ACHN (cell line): Measurements from ENCODE around the gene CDKAL1.

Experiments used
- DNase-seq: peaks from one replicate; pipeline ENCODE4 v3.0.0-alpha.2; 2015
- in situ Hi-C: cut with HindIII; loops from 2 replicates; pipeline ENCODE4 v1.10.0; 2017; ENCODE audit warnings: low sequenced_read_pairs, low pct_ligation_motif_present, low pct_unique_long_range_greater_than_20kb

The CDKAL1 gene

DNA sequence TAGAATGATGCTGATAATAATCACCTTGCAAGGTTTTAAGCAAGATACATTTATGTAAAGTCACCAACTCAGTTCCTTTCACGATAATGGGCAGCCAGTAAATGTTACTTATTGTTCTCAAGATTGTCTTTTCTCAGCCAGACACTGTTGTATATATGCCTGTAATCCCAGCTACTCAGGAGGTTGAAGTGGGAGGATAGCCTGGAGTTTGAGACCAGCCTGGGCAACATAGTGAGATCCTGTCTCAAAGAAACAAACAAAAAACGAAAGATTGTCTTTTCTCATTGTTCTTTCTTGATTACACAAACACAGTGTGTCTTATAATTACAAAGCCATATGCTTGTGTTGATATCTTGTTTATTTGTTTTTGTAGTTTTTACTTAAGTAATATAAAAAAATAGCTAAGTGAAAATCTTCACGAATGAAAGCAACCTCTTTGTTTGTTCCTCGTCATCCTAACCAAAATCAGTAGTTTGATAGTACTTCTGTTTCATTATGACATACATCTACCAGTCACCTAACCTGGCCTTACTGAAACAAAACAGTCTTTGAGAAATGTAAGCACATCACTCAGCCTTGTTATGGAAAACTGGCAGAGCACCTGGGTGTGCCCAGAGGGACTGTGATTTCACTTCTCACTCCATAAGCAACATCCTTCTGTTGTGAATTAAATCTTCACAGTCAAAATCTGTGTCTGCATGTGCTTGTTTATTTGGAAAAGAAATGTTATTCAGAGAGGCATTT lies 623.1 kb downstream of the CDKAL1 start:
- in situ Hi-C loops = no loop called here
- DNase-seq = no peak

DNA sequence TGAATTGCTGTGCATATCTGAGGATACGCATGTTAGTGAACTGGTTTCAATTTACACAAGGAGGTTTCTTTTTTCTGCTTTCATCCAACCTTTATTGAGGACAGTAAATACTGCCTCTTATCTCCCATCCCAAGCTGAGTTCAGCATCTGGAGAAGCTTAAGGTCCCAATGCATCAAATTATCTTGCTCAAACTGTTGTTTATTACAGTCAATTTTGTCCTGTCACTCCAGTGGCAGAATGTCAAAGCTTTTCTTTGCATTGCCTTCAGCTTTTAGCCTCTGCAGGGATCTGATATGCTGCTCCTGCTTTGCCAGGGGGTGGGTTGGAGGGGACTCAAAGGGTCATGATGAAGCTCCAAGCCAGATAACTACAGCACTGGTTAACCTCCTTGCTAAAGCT lies 623.9 kb downstream of the CDKAL1 start:
- no peak for DNase-seq
- in situ Hi-C loops = no loop called here

DNA sequence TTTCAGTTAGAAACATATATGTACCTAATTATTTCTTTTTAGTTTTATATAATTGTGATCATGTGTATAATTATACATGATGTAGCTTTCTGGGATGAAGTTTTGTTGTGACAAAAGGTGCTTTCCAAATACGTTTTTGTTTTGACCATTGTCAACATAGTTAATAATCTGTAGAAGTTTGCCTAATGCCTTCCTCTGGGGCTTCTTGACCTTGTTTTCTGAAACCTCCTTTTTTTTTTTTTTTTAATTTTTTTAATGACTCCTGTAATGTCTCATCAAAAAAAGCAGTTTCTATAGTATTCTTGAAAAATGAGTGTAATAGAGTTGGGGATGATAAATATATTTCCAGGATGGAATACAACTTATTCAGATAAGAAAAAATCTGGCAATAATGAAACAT lies 624.6 kb downstream of the CDKAL1 start:
- in situ Hi-C loops = no loop called here
- DNase-seq = no peak

DNA sequence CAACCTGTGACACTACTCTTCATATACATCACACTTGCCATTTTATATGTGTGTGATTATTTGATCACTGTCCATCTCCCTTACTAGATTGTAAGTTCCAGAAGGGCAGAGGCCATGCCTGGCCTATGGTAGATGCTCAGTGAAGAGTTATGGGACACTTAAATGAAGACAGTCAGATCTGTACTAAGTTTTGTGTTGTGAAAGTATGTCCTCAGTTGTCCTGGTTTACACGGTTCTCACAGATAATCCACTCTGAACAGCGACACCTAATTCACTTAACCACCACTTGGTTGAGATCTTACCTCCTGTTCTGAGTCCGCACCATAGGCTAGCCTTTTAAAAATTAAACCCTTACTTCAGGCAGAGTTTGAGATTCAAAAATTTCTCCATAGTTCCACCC lies 625.2 kb downstream of the CDKAL1 start:
- no peak for DNase-seq
- in situ Hi-C loops = no loop called here

DNA sequence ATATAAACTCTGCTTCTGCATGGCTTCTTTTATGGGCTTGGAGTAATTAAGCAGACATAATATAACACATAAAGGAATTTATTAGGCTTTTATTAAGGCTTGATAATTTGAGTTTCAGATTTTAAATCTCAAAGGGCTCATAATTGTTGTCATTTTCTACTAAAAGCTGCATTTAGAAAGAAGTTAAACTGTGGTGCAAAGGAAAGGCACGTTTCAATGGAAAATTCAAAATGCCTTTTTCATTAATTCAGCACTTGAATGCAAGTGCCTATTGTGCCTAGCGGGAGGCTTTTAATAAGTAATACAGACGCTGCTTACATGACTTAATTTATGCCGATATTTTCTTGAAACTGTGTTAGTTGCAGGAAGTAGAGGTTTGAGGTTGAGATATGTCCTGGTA lies 627.5 kb downstream of the CDKAL1 start:
- in situ Hi-C loops = no loop called here
- DNase-seq = no peak

DNA sequence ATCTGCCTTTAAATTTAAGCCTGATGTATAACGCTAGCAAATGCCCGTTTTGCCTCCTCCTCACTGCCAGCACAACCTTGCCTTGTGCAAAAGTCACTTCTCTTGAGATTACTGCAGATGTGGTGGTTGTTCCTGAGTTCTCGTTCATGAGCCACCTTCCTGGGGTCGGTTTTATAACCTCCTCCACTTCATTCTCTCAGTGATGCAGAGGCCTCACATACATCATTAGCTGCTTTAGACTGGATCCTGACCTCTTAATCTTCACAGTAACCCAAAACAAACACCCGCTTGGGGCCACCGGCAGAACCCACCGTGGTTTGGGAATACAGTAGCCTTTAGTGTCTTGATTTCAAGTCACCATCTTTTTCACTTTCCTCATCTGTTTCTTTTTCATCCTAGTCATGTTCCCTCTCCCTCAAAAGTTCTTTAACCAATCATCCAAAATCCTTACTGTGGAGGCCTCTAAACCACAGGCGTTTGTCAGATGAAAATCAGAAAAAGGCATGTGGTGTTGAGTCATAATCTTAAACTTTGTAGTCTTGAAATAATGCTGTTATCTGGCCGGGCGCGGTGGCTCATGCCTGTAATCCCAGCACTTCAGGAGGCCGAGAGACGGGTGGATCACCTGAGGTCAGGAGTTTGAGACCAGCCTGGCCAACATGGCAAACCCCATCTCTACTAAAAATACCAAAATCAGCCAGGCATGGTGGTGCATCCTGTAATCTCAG lies 629.0 kb downstream of the CDKAL1 start:
- no peak for DNase-seq
- in situ Hi-C loops = no loop called here

DNA sequence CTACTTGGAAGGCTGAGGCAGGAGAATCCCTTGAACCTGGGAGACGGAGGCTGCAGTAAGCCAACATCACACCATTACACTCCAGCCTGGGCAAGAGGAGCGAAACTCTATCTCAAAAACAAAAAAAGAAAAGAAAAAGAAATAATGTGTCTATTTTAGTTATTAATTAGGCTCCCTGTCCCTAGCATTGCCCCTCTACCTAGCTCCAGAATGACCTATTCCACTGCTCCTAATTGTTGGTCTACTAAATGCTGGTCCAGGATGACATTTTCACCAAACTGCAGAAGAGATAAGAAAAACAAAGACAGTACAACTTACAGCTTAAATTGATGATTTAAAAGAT lies 629.6 kb downstream of the CDKAL1 start:
- in situ Hi-C loops = no loop called here
- DNase-seq = no peak

DNA sequence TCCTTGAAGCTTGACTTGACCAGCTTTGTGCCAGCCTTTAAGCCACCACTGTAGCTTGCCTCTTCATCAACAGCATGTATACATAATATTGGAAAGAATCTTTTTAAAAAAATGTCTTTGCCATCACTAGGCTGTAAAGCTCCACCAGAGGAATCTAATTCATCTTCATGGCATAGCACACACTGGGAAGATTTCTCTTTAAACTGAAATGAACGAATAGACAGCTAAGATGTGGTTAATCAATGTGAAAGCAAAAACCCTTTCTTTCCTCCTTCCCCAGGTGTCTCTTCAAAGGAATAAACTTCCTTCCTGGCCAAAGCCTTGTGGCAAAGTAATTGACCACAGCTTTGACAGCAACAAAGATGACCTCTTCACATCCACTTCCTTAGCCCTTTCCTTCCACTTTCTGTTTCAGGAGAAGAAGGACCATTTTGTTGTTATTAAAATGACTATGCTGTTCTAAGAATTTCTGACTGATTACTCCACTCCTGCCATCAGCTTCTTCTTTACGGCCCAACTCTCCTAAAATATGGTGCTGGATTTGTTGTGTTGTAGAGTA lies 630.6 kb downstream of the CDKAL1 start:
- in situ Hi-C loops = no loop called here
- DNase-seq = no peak

DNA sequence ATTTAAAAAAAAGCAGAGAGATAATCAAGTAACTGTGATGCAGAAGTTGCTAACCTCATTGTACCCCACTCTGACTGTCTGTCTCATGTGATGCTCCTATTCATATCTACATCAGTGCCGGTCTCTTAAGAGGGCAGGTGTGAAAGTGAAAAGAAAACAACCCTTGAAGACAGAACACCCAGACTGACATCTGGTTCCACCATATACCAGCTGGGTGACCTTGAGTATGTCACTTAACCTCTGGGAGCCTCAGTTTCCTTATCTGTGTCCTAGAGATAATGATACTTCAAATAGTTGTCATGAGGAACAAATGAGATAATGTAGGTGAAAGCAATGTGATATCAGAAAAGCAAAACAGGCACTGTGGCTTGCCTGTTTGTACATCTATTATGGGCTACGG lies 632.5 kb downstream of the CDKAL1 start:
- DNase-seq = no peak
- in situ Hi-C loops = no loop called here

DNA sequence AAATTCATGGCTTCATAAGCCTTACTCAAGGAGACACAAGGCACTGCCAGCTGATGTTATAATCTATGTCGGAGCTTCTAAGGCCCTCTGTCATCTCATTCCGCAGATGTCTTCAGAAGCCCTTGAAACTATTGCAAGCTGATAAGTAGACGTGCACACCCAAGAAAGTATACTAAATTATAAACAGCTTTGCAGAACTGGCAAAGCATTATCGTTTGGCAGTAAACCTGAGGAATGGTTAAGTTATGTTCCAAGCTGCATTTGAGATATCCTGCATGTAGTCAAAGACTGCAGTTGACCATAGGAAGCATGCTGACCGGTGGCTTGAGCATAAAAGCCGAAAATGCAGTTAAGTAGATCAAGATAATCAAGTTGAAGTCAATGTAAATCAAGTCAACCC lies 633.5 kb downstream of the CDKAL1 start:
- no peak for DNase-seq
- in situ Hi-C loops = no loop called here

DNA sequence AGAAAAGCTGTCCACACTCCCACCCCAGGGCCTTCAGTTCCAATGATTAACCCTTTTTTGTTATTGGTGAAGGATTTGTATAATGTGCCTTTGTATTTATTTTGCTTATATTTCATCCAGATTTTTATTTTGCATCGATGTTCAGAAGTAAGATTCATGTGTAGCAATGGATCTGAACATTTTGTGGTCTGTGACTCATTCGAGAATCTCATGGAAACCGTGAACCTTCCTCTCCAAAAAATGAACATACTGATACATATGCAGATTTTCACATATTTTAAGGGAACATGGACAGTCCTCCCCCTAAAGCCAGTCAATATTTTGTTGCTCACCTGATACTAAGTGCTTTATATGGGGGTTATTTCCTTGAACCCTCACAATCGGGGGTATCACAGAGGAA lies 637.5 kb downstream of the CDKAL1 start:
- no peak for DNase-seq
- in situ Hi-C loops = no loop called here

DNA sequence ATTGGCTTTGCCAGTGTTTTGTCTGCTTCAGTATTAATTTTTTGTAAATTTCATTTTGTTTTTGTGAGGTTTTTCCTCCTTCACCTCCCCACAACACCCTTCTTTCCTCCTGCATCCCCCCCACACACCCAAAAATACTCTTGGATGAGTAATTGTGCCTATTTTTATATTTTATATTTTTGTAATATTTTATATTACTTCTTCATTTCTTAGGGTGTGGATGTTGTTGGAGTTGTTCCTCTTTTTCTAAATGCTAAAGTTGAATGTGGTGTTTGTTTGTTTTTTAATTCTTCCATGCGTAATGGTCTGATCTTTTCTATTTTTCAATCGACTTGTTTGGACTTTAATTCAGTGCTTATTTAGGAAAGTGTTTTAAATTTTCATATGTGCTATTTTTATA lies 638.8 kb downstream of the CDKAL1 start:
- no peak for DNase-seq

DNA sequence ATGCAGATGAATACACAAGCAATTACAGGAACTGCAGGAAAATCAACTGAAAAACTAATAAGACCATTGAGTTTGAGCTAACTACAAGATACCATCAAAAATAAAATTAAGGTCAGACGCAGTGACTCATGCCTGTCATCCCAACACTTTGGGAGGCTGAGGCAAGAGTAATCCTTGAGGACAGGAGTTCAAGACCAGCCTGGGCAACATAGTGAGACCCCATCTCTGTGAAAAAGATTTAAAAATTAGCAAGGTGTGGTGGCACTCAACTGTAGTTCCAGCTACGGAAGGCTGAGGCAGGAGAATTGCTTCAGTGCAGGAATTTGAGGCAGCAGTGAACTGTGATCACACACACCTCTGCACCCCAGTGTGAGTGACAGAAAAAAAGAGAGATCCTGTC lies 639.4 kb downstream of the CDKAL1 start:
- no peak for DNase-seq
- in situ Hi-C loops = no loop called here

More for the DNA sequence above, 638.8 kb downstream of the CDKAL1 start:
- in situ Hi-C loops = no loop called here

DNA sequence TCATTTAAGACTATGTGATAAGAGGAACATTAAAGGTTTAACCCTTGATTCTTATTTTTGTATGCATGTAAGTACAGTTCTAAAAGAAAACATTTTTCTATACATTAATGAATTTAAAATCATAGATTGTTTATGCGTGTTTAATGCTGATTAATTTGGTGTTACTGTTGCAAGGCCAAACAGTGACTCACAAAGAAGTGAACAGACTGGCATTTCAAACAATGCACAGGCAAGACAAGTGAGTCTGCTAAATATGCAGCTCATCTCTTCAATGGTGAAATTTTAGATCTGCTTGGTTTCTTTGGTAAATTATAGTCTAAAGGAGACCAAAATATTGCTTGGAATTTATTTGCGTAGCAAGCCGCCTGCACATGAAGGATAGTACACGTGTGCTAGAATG lies 641.9 kb downstream of the CDKAL1 start:
- in situ Hi-C loops = no loop called here
- DNase-seq = no peak

DNA sequence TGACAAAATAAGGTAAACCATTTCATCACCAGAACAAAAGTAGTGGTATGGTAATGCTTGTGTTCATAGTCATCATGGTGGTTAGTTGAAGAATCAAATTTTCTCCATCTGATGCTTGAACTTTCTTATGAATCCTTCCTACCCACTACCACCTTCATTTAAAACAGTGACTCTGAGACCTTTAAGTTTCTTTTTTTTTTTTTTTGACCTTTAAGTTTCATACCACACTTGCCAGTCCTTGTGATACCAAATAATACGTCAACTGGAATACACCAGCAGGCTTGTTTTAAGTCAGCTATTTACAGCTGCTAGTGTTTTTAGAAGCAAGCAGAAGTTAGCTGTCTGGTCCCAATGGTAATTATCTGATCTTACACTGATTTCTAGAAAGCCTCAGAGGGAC lies 645.9 kb downstream of the CDKAL1 start:
- in situ Hi-C loops = no loop called here
- DNase-seq = no peak

DNA sequence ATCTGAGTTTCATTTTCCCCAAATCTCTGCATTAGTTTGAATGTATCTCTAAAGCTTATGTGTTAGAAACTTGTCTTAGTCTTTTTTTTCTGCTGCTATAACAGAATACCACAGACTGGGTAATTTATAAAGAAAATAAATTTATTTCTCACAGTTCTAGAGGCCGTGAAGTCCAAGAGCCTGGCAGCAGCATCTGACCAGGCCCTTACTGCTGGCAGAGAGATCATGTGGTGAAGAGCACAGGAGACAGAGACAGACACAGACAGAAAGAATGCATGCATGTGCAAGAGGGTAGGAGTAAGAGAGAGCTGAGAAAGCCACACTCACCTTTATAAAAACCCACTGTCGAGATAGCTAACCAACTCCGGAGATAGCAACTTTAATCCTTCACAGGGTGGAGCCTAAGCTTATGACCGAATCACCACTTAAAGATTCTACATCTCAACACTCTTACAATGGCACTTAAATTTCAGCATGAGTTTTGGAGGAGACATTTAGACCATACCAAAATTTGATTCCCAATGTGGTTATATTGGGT lies 646.6 kb downstream of the CDKAL1 start:
- no peak for DNase-seq
- in situ Hi-C loops = no loop called here

DNA sequence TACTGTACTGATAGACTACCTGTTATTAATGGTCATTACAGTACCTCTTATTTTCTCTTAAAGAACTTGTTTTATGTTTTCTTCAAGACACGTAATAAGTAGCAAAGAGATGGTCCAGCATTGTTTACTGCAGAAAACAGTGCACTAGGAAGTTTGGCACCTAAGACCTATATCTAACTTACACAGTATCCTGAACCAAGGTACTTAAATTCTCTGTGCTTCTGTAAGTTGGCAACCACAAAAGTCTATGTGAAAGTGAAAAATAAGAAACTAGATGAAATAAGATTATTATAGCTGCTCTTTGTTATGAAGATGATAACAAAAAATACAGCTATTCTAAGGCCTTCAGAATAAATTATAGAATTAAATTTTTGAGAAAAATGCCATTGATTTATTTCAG lies 647.6 kb downstream of the CDKAL1 start:
- no peak for DNase-seq
- in situ Hi-C loops = no loop called here

DNA sequence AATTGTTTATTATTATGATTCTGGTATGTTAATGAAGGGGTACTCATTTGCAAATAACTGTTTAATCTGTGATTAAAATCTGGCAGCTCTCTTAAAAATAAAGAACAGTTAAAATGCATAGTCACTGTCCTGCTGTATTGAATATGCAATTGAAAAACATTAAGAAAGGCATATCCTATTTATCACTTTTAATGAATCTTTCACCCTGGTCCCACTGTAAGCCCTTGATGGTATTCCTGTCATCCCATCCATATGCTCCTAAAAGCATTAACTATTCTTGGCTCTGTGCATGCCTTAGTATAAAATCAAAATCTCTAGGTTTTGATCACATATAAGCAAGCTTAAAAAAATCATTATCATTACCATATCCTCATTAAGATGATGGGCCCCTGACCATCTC lies 648.3 kb downstream of the CDKAL1 start:
- in situ Hi-C loops = no loop called here
- DNase-seq = no peak

DNA sequence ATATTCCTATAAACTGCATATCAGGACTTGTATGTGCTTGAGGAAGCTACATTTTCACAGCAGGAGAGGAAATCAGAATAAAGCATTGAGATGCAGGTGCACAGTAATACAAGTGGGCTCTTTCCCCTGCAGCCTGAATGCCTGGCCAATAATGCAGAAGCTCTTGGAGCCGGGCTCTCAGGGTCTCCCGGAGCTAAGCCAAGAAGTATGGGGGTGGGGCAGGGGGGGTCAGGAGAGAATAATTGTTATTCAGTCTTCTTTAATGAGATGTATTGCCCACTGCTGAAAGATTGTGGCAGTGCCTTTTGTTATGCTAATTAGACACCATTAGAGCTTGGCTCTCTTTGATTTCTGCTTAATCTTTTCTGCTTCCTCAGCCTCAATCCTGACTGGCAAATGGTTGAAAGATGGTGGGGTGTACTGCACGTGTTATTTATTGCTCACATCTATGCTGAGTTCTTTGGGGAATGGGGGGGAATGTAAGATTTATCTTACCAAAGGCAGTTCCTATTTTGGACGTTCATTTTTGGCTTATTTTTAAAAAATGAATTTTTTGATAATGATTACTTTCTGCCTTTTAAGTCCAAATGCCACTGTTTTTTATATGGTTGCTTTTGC lies 651.7 kb downstream of the CDKAL1 start:
- in situ Hi-C loops = no loop called here
- DNase-seq = no peak
